Measurements from ENCODE around the gene KHDRBS2.

The KHDRBS2 gene

DNA sequence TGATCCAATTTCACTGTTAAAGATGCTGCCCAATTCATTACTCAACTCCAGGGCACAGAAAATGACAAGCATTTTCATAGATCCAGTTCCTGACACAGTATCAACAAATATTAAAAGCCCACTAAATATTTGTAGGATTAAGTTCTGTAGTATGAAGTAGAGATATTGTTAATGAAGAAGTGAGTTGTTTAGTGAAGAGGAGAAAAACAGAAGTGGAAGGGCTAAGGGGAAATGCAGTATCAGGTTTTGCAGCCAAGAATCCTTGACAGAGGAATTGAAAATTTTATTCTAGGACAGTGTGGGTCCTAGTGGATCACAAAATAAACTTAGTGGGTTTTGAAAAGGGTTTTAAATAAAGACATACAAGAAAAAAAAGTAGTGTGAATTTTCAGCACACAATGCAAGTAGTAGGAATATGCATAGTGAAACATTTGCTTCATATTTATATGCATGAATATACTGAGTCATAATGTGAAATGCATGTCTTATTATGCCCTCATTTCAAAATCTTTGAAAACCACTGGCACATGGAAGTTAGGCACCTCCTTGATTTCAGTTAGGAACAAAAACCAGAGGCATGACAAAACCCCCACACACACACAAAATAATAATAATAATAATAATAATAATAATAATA, 338.6 kb downstream of the KHDRBS2 start:
- Histone ChIP-seq H3K9ac (ENCODE audit: low read length) (no peak overlapping the region), H3K18ac (ENCODE audit: low read length) (no peak overlapping the region), H2BK5ac (ENCODE audit: low read depth, low read length, poor library complexity) (no peak overlapping the region), H2BK120ac (ENCODE audit: insufficient read depth, low read length, poor library complexity) (no peak overlapping the region), H3K36me3 (ENCODE audit: control insufficient read depth in 1 of 2, insufficient read depth in 2 of 2, low read length in 2 of 2) (no peaks in the 10 kb centered on the region), H3K27ac (ENCODE audit: low read depth, low read length) (no peak overlapping the region), H4K91ac (ENCODE audit: low read depth, low read length) (no peak overlapping the region), H2BK12ac (ENCODE audit: low read length) (no peak overlapping the region), H3K79me1 (ENCODE audit: low read length) (no peaks in the 10 kb centered on the region), H3K79me2 (ENCODE audit: control insufficient read depth, insufficient read depth, low read length, poor library complexity) (no peaks in the 10 kb centered on the region), H4K8ac (ENCODE audit: low read depth, low read length) (no peak overlapping the region), H2AFZ (ENCODE audit: insufficient read depth, low read length, poor library complexity) (no peak overlapping the region), H3K9me3 (ENCODE audit: insufficient read depth, low read depth, low read length) (no peaks in the 10 kb centered on the region), H3K23ac (ENCODE audit: low read length) (no peak overlapping the region), H3K4me1 (ENCODE audit: control insufficient read depth in 1 of 2, insufficient read depth in 2 of 2, low read length in 2 of 2) (no peaks in the 10 kb centered on the region), H4K12ac (ENCODE audit: low read depth, low read length) (no peak overlapping the region), H3K27me3 (ENCODE audit: insufficient read depth, low read length) (no peaks in the 10 kb centered on the region), H3K4me2 (ENCODE audit: low read length) (no peak overlapping the region), H3K4ac (ENCODE audit: low read depth, low read length) (no peak overlapping the region), H3K4me3 (ENCODE audit: low read depth, low read length) (no peak overlapping the region), H2AK5ac (ENCODE audit: low read length) (no peak overlapping the region), H3K14ac (ENCODE audit: low read length) (no peak overlapping the region)
- no peak for DNase-seq

DNA sequence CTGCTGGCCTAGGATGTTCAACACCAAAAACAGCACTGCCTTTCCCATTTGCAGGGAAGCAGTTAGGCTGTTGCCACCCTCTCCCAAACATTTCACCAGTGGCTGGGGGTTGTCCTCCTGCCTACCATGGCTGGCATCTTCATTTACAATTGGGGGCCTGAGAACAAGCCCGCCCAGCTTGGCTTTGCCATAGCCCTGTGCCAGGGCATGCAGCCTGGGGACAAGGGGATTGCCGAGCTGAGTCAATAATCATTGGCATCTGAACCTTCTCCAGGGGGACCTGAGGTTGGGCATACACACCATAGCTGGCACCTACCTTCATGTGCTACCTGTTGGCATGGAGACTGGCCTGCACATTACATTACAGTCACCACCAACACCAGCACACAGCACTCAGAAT, 345.1 kb downstream of the KHDRBS2 start:
- no peak overlapping the region for H4K12ac ChIP-seq (ENCODE audit: low read depth, low read length)
- no peak overlapping the region for H4K91ac ChIP-seq (ENCODE audit: low read depth, low read length)
- no peak overlapping the region for H2AFZ ChIP-seq (ENCODE audit: insufficient read depth, low read length, poor library complexity)
- H2AK5ac ChIP-seq (ENCODE audit: low read length), result no peak overlapping the region
- no peak overlapping the region for H2BK5ac ChIP-seq (ENCODE audit: low read depth, low read length, poor library complexity)
- H2BK120ac ChIP-seq (ENCODE audit: insufficient read depth, low read length, poor library complexity), result no peak overlapping the region
- no peaks in the 10 kb centered on the region for H3K79me1 ChIP-seq (ENCODE audit: low read length)
- no peak overlapping the region for H3K14ac ChIP-seq (ENCODE audit: low read length)
- H3K23ac ChIP-seq (ENCODE audit: low read length), result no peak overlapping the region
- no peaks in the 10 kb centered on the region for H3K27me3 ChIP-seq (ENCODE audit: insufficient read depth, low read length)
- H3K27ac ChIP-seq (ENCODE audit: low read depth, low read length), result no peak overlapping the region
- no peak overlapping the region for H3K9ac ChIP-seq (ENCODE audit: low read length)
- no CpG with 5 or more reads among the region's 2 CpGs for WGBS (ENCODE audit: extremely low coverage, insufficient coverage, insufficient read length)
- no peak overlapping the region for H3K4me3 ChIP-seq (ENCODE audit: low read depth, low read length)
- no peaks in the 10 kb centered on the region for H3K36me3 ChIP-seq (ENCODE audit: control insufficient read depth in 1 of 2, insufficient read depth in 2 of 2, low read length in 2 of 2)
- no peak overlapping the region for H3K18ac ChIP-seq (ENCODE audit: low read length)
- H4K8ac ChIP-seq (ENCODE audit: low read depth, low read length), result no peak overlapping the region
- H3K4me2 ChIP-seq (ENCODE audit: low read length), result no peak overlapping the region
- DNase-seq, result no peak
- H3K4ac ChIP-seq (ENCODE audit: low read depth, low read length), result no peak overlapping the region
- no peaks in the 10 kb centered on the region for H3K4me1 ChIP-seq (ENCODE audit: control insufficient read depth in 1 of 2, insufficient read depth in 2 of 2, low read length in 2 of 2)
- H3K79me2 ChIP-seq (ENCODE audit: control insufficient read depth, insufficient read depth, low read length, poor library complexity), result no peaks in the 10 kb centered on the region
- no peaks in the 10 kb centered on the region for H3K9me3 ChIP-seq (ENCODE audit: insufficient read depth, low read depth, low read length)
- no peak overlapping the region for H2BK12ac ChIP-seq (ENCODE audit: low read length)

DNA sequence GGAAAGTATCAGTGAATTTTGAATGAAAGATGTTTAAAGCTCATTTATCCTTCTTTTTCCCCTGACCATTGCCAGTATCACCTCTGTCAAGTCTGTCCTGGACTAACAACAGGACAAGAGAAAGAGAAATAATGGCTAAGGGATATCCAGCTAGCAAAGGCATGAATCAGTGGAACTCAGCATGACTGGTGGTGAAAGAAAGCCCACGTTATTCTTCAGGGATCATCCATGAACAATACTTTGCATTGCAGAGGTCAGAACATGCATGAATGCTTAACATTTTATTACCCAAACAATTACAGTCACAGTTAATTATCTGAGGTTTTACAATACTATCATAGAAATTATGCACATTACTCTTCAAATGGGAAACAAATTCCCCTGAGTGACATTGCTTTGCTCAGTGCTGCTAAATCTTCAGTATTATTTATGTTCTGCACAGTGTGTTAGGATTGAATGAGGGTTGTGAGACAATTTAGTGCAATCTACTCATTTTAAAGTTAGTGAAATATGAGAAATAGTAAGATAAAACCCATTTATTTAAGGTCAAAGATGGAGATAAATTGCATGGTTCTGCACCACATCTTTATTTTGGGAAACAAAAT, 350.7 kb downstream of the KHDRBS2 start:
- no peak overlapping the region for H3K14ac ChIP-seq (ENCODE audit: low read length)
- no peak overlapping the region for H3K4me2 ChIP-seq (ENCODE audit: low read length)
- WGBS (ENCODE audit: extremely low coverage, insufficient coverage, insufficient read length), result no CpG with 5 or more reads among the region's 1 CpG
- H2AK5ac ChIP-seq (ENCODE audit: low read length), result no peak overlapping the region
- no peak overlapping the region for H4K91ac ChIP-seq (ENCODE audit: low read depth, low read length)
- no peak overlapping the region for H2BK12ac ChIP-seq (ENCODE audit: low read length)
- no peaks in the 10 kb centered on the region for H3K4me1 ChIP-seq (ENCODE audit: control insufficient read depth in 1 of 2, insufficient read depth in 2 of 2, low read length in 2 of 2)
- no peak overlapping the region for H2BK120ac ChIP-seq (ENCODE audit: insufficient read depth, low read length, poor library complexity)
- no peaks in the 10 kb centered on the region for H3K36me3 ChIP-seq (ENCODE audit: control insufficient read depth in 1 of 2, insufficient read depth in 2 of 2, low read length in 2 of 2)
- H4K8ac ChIP-seq (ENCODE audit: low read depth, low read length), result no peak overlapping the region
- H3K9me3 ChIP-seq (ENCODE audit: insufficient read depth, low read depth, low read length), result no peaks in the 10 kb centered on the region
- no peak for DNase-seq
- H3K18ac ChIP-seq (ENCODE audit: low read length), result no peak overlapping the region
- H3K79me1 ChIP-seq (ENCODE audit: low read length), result no peaks in the 10 kb centered on the region
- no peak overlapping the region for H3K4me3 ChIP-seq (ENCODE audit: low read depth, low read length)
- no peak overlapping the region for H4K12ac ChIP-seq (ENCODE audit: low read depth, low read length)
- H2BK5ac ChIP-seq (ENCODE audit: low read depth, low read length, poor library complexity), result no peak overlapping the region
- H3K9ac ChIP-seq (ENCODE audit: low read length), result no peak overlapping the region
- H3K4ac ChIP-seq (ENCODE audit: low read depth, low read length), result no peak overlapping the region
- no peak overlapping the region for H3K27ac ChIP-seq (ENCODE audit: low read depth, low read length)
- H3K79me2 ChIP-seq (ENCODE audit: control insufficient read depth, insufficient read depth, low read length, poor library complexity), result no peaks in the 10 kb centered on the region
- no peaks in the 10 kb centered on the region for H3K27me3 ChIP-seq (ENCODE audit: insufficient read depth, low read length)
- H3K23ac ChIP-seq (ENCODE audit: low read length), result no peak overlapping the region
- no peak overlapping the region for H2AFZ ChIP-seq (ENCODE audit: insufficient read depth, low read length, poor library complexity)

DNA sequence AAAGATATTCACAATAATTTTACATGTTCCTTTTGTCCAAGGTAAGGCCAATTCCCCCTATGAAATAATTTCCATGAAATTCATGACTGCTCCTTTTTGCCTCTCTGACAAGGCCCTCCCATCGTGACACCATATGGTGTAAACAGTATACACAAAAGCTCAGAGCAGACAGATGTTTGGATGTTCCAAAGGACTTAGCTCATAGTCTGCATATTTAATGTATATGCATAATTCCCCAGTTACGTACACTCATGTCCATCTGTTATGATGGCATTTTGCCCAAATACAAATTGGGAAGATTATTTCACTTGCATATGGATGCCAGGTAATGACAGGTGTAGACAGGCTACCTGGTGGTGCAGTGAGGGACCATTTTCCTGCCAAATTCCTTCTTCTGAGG, 376.5 kb downstream of the KHDRBS2 start:
- no peak overlapping the region for H3K23ac ChIP-seq (ENCODE audit: low read length)
- H3K36me3 ChIP-seq (ENCODE audit: control insufficient read depth in 1 of 2, insufficient read depth in 2 of 2, low read length in 2 of 2), result no peaks in the 10 kb centered on the region
- H4K8ac ChIP-seq (ENCODE audit: low read depth, low read length), result no peak overlapping the region
- H2AK5ac ChIP-seq (ENCODE audit: low read length), result no peak overlapping the region
- no peak overlapping the region for H2AFZ ChIP-seq (ENCODE audit: insufficient read depth, low read length, poor library complexity)
- no CpG with 5 or more reads among the region's 2 CpGs for WGBS (ENCODE audit: extremely low coverage, insufficient coverage, insufficient read length)
- no peaks in the 10 kb centered on the region for H3K9me3 ChIP-seq (ENCODE audit: insufficient read depth, low read depth, low read length)
- no peak overlapping the region for H4K91ac ChIP-seq (ENCODE audit: low read depth, low read length)
- H3K18ac ChIP-seq (ENCODE audit: low read length), result no peak overlapping the region
- H3K4me3 ChIP-seq (ENCODE audit: low read depth, low read length), result no peak overlapping the region
- H3K9ac ChIP-seq (ENCODE audit: low read length), result no peak overlapping the region
- no peaks in the 10 kb centered on the region for H3K4me1 ChIP-seq (ENCODE audit: control insufficient read depth in 1 of 2, insufficient read depth in 2 of 2, low read length in 2 of 2)
- no peak overlapping the region for H2BK12ac ChIP-seq (ENCODE audit: low read length)
- no peak overlapping the region for H4K12ac ChIP-seq (ENCODE audit: low read depth, low read length)
- no peak overlapping the region for H3K14ac ChIP-seq (ENCODE audit: low read length)
- H3K4me2 ChIP-seq (ENCODE audit: low read length), result no peak overlapping the region
- H3K79me2 ChIP-seq (ENCODE audit: control insufficient read depth, insufficient read depth, low read length, poor library complexity), result no peaks in the 10 kb centered on the region
- no peak overlapping the region for H2BK5ac ChIP-seq (ENCODE audit: low read depth, low read length, poor library complexity)
- DNase-seq, result no peak
- no peaks in the 10 kb centered on the region for H3K79me1 ChIP-seq (ENCODE audit: low read length)
- no peak overlapping the region for H3K4ac ChIP-seq (ENCODE audit: low read depth, low read length)
- no peak overlapping the region for H2BK120ac ChIP-seq (ENCODE audit: insufficient read depth, low read length, poor library complexity)
- H3K27ac ChIP-seq (ENCODE audit: low read depth, low read length), result no peak overlapping the region
- no peaks in the 10 kb centered on the region for H3K27me3 ChIP-seq (ENCODE audit: insufficient read depth, low read length)

All from trophoblast cell (in vitro differentiated cells and primary cell).